Measurements from ENCODE around the gene TGFB2.

DNA sequence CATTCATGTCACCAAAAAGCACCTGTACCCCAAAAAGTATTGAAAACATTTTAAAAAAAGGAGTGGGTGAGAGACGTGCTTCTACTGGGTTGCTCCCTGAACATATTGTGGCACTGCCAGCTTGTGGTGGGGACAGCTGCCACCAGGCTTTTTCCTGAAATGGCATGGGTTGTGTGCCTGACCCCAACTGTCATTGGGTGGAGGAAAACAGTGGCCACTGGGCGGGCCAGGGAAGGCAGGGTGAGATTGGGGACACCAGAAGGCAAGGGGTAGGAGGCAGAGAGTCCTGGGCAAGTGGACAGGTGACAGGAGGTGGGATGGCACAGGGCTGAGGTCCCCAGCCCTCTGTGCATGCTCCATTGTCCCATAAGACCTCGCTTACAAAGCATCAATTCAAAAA lies 55.5 kb downstream of the TGFB2 start:
- TF ChIP-seq, protein P1, sequence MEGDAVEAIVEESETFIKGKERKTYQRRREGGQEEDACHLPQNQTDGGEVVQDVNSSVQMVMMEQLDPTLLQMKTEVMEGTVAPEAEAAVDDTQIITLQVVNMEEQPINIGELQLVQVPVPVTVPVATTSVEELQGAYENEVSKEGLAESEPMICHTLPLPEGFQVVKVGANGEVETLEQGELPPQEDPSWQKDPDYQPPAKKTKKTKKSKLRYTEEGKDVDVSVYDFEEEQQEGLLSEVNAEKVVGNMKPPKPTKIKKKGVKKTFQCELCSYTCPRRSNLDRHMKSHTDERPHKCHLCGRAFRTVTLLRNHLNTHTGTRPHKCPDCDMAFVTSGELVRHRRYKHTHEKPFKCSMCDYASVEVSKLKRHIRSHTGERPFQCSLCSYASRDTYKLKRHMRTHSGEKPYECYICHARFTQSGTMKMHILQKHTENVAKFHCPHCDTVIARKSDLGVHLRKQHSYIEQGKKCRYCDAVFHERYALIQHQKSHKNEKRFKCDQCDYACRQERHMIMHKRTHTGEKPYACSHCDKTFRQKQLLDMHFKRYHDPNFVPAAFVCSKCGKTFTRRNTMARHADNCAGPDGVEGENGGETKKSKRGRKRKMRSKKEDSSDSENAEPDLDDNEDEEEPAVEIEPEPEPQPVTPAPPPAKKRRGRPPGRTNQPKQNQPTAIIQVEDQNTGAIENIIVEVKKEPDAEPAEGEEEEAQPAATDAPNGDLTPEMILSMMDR (IDR thresholded peaks at IDR 0.05 in 4 of 5, conservative IDR thresholded peaks at IDR 0.05 in 1 of 5): no peak
- no peak for TF ChIP-seq POLR2A (IDR thresholded peaks at IDR 0.05)
